ENCODE measurements around the gene PPP1R7.

PPP1R7 gene

GRCh38 chr2:241203218-241204009 lies 53.1 kb downstream of the PPP1R7 start:
- TF ChIP-seq CTCF (IDR thresholded peaks at IDR 0.05; ENCODE audit: borderline replicate concordance, insufficient read depth, low read depth, low read length) = no peak
- H3K4me3 ChIP-seq (ENCODE audit: low read depth, low read length) = no peak overlapping the region

DNA sequence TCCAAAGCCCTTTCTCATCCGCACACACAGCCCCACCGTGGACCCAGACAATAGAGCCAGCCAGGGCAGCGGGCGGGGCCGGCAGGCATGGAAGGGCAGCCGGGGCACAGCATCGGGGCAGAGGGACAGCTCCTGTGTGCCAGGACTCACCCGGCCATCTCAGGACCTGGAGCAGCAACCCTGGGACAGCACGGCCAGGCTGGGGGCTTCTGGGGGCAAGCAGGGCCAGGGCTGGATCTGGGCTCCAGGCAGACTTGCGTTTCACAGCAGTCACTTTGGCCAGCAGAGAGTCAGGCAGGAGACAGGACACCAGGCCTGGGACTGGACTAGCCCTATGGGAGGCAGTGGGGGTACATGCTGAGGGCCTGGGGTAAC lies 53.7 kb downstream of the PPP1R7 start:
- H3K4me3 ChIP-seq (ENCODE audit: low read depth, low read length) = no peak overlapping the region
- TF ChIP-seq CTCF (IDR thresholded peaks at IDR 0.05; ENCODE audit: borderline replicate concordance, insufficient read depth, low read depth, low read length) = no peak

DNA sequence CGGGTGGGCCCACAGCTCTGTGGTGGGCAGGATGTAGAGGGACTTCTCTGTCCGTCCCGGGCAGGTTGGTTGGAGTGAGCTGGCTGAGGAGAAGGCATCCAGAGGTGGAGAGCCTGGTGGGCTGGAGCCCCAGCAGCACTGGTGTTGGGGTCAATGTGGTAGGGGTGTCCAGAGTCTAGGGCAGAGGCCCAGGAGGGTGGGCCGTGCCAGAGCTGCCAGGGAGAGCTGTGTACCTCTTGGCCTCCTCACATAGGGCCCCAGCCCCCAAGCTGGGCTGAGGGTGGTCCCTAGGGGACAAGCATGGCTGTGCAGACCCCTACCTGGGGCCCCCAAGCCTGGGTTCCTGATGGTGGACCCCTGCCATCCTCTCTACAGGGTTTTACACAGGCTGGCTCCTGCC lies 54.2 kb downstream of the PPP1R7 start:
- no peak for TF ChIP-seq CTCF (IDR thresholded peaks at IDR 0.05; ENCODE audit: borderline replicate concordance, insufficient read depth, low read depth, low read length)
- no peak overlapping the region for H3K4me3 ChIP-seq (ENCODE audit: low read depth, low read length)

- no peak overlapping the region for H3K4me3 ChIP-seq (ENCODE audit: low read depth, low read length)
- TF ChIP-seq CTCF (IDR thresholded peaks at IDR 0.05; ENCODE audit: borderline replicate concordance, insufficient read depth, low read depth, low read length) = no peak
Observed at GRCh38 chr2:241205086-241205485, 54.8 kb downstream of the PPP1R7 start.

DNA sequence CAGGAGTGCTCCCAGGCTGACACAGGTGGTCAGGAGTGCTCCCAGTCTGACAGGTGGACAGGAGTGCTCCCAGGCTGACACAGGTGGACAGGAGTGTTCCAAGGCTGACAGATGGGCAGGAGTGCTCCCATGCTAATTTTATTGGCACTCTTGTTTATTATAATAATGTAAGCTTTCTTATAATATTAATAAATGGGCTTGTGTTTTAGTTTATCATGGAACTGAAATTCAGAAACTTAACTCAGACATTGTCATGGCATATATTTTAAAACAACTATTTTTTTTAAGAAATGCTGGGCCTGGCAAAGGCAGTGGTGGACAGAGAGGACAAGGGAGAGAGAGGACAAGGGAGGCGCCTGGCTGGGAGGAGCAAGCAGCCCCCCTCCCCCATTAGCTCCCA lies 56.9 kb downstream of the PPP1R7 start:
- TF ChIP-seq CTCF (IDR thresholded peaks at IDR 0.05; ENCODE audit: borderline replicate concordance, insufficient read depth, low read depth, low read length) = no peak
- no peak overlapping the region for H3K4me3 ChIP-seq (ENCODE audit: low read depth, low read length)

- no peak for TF ChIP-seq CTCF (IDR thresholded peaks at IDR 0.05; ENCODE audit: borderline replicate concordance, insufficient read depth, low read depth, low read length)
Observed at GRCh38 chr2:241207641-241208040, 57.4 kb downstream of the PPP1R7 start.

DNA sequence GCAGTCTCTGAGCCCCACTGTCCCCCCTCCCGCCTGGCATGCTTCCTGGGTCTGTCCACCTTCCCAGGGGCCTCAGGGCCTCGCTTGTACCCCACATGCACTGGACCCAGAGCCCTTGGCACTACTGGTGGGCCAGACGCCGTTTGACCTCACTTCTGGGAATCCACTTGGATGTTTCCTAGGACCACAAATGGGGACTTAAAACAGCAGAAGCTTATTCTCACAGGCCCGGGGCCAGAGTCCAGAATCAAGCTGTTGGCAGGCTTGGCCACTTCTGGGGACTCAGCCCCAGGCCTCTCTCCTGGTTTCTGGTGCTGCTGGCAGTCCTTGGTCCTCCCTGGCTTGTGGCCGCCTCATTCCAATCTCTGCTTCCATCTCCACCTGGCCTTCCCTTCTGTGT lies 57.8 kb downstream of the PPP1R7 start:
- no peak overlapping the region for H3K4me3 ChIP-seq (ENCODE audit: low read depth, low read length)
- no peak for TF ChIP-seq CTCF (IDR thresholded peaks at IDR 0.05; ENCODE audit: borderline replicate concordance, insufficient read depth, low read depth, low read length)

More at GRCh38 chr2:241207641-241208040, 57.4 kb downstream of the PPP1R7 start:
- H3K4me3 ChIP-seq (ENCODE audit: low read depth, low read length) = no peak overlapping the region
